Endothelial cell of umbilical vein (primary cell): Measurements from ENCODE around the gene EFCAB9.
"Not testable (repeated sequence)": the region's sequence is repeated elsewhere in the genome, so short reads cannot be mapped to it uniquely, and the experiment has no call there.

Source experiments
- CTCF ChIP-seq, 2 donors: IDR thresholded peaks; 1 replicate in 1 of 2; 2 replicates in 1 of 2; pipeline ENCODE4 v1.5.1; 2011; ENCODE audit warnings: low read length in 2 of 2, mild to moderate bottlenecking in 2 of 2, moderate library complexity in 2 of 2, control low read depth in 1 of 2, inconsistent platforms in 1 of 2, low read depth in 1 of 2; ENCODE audit not compliant: insufficient read depth in 1 of 2; ENCODE audit errors: extremely low read depth in 1 of 2
- EZH2 ChIP-seq: IDR thresholded peaks from 2 replicates; pipeline ENCODE4 v1.6.1; 2012; ENCODE audit warnings: borderline replicate concordance, low read depth, mild to moderate bottlenecking, moderate library complexity, low read length, inconsistent platforms; ENCODE audit not compliant: severe bottlenecking
- GATA2 ChIP-seq: IDR thresholded peaks from 2 replicates; pipeline ENCODE4 v1.7.0; 2011; ENCODE audit warnings: low read depth, mild to moderate bottlenecking, moderate library complexity, mixed read lengths, low read length; ENCODE audit not compliant: insufficient read length, insufficient read depth
- JUN ChIP-seq: IDR thresholded peaks from 2 replicates; pipeline ENCODE4 v1.6.1; 2011; ENCODE audit warnings: borderline replicate concordance, low read depth; ENCODE audit not compliant: insufficient read length, insufficient read depth
- MAX ChIP-seq: IDR thresholded peaks from 2 replicates; pipeline ENCODE4 v1.6.1; 2011; ENCODE audit not compliant: insufficient read depth, insufficient read length
- POLR2A ChIP-seq: IDR thresholded peaks from 2 replicates; pipeline ENCODE4 v1.6.1; 2012; ENCODE audit warnings: low read depth, mild to moderate bottlenecking, control low read depth, low read length
- POLR2AphosphoS5 ChIP-seq: IDR thresholded peaks from 2 replicates; pipeline ENCODE4 v1.6.1; 2012; ENCODE audit warnings: low read depth, mild to moderate bottlenecking, control low read depth, low read length, moderate library complexity; ENCODE audit not compliant: insufficient read depth

- not testable (repeated sequence) for TF ChIP-seq CTCF (IDR thresholded peaks at IDR 0.05; ENCODE audit: extremely low read depth in 1 of 2, insufficient read depth in 1 of 2, low read depth in 1 of 2, low read length in 2 of 2); POLR2A; POLR2AphosphoS5; EZH2; GATA2; MAX; JUN
Observed at GRCh38 chr5:172197775-172198174, 3.8 kb downstream of the EFCAB9 start.
